ENCODE results near the gene FLOT2. TPM values are rescaled to one million over a fixed set of nuclear protein-coding genes. Genes with fewer than 3 reads are reported as not detected.
"Not testable (repeated sequence)": the region's sequence is repeated elsewhere in the genome, so short reads cannot be mapped to it uniquely, and the experiment has no call there.

FLOT2 gene
- total RNA-seq, 1 donor from 2014 or later: 118 TPM

- ATAC-seq: no peak
- intact Hi-C loops (cut with DNase I): no loop called here
- no peak for DNase-seq (ENCODE audit: missing footprints)
These were observed 22.7 kb upstream of the FLOT2 start for GRCh38 chr17:28920201-28920600.

GRCh38 chr17:28918295-28918694, 20.8 kb upstream of the FLOT2 start:
- DNase-seq (ENCODE audit: missing footprints): no peak
- intact Hi-C loops (cut with DNase I): no loop called here
- ATAC-seq: no peak

GRCh38 chr17:28917465-28917864, 19.9 kb upstream of the FLOT2 start:
- DNase-seq (ENCODE audit: missing footprints) (no peak), ATAC-seq (peak; percentile 24)

GRCh38 chr17:28917029-28917428, 19.5 kb upstream of the FLOT2 start:
- no peak for DNase-seq (ENCODE audit: missing footprints)
- intact Hi-C loops (cut with DNase I): no loop called here
- ATAC-seq: no peak

More at GRCh38 chr17:28917465-28917864, 19.9 kb upstream of the FLOT2 start:
- intact Hi-C loops (cut with DNase I): no loop called here

GRCh38 chr17:28916302-28916934, 18.9 kb upstream of the FLOT2 start:
- DNase-seq (ENCODE audit: missing footprints) (no peak), ATAC-seq (peak; percentile 70)
- intact Hi-C loops (cut with DNase I): no loop called here

- no peak for DNase-seq (ENCODE audit: missing footprints)
- intact Hi-C loops (cut with DNase I): loop anchor here (1.0 kb wide), 1 partner anchor 194 kb away; the partner anchor contains the start of gene RPL23A
- ATAC-seq: no peak
These were observed 15.4 kb upstream of the FLOT2 start for GRCh38 chr17:28912938-28913333.

- DNase-seq (ENCODE audit: missing footprints) (no peak), ATAC-seq (no peak)
- intact Hi-C loops (cut with DNase I): no loop called here
These were observed 14.9 kb upstream of the FLOT2 start for GRCh38 chr17:28912281-28912937.

- intact Hi-C loops (cut with DNase I): no loop called here
- ATAC-seq: no peak
- DNase-seq (ENCODE audit: missing footprints): no peak
These were observed 14.0 kb upstream of the FLOT2 start for GRCh38 chr17:28911411-28912045.

GRCh38 chr17:28910534-28910933, 13.0 kb upstream of the FLOT2 start:
- DNase-seq (ENCODE audit: missing footprints): no peak
- ATAC-seq: no peak
- intact Hi-C loops (cut with DNase I): no loop called here

- DNase-seq (ENCODE audit: missing footprints) (no peak), ATAC-seq (peak; percentile 51)
- intact Hi-C loops (cut with DNase I): no loop called here
These were observed 11.2 kb upstream of the FLOT2 start for GRCh38 chr17:28908640-28909167.

GRCh38 chr17:28907709-28908475, 10.4 kb upstream of the FLOT2 start:
- intact Hi-C loops (cut with DNase I): no loop called here
- DNase-seq (ENCODE audit: missing footprints): no peak
- ATAC-seq: peak; percentile 17

GRCh38 chr17:28906706-28907438, 9.3 kb upstream of the FLOT2 start:
- ATAC-seq (no peak), DNase-seq (ENCODE audit: missing footprints) (no peak)
- intact Hi-C loops (cut with DNase I): no loop called here

- DNase-seq (ENCODE audit: missing footprints) (no peak), ATAC-seq (no peak)
- intact Hi-C loops (cut with DNase I): no loop called here
These were observed 8.7 kb upstream of the FLOT2 start for GRCh38 chr17:28906276-28906675.

GRCh38 chr17:28904800-28905199, 7.3 kb upstream of the FLOT2 start:
- no peak for ATAC-seq
- intact Hi-C loops (cut with DNase I): loop anchor here (5.0 kb wide), 1 partner anchor 177 kb away; the partner anchor contains the start of genes NEK8 and TLCD1
- DNase-seq (ENCODE audit: missing footprints): no peak

- not testable (repeated sequence) for DNase-seq (ENCODE audit: missing footprints); ATAC-seq
- intact Hi-C loops (cut with DNase I): loop anchor here (5.0 kb wide), 1 partner anchor 176 kb away; the partner anchor contains the start of genes NEK8 and TLCD1
These were observed 6.0 kb upstream of the FLOT2 start for GRCh38 chr17:28903546-28903841.

- ATAC-seq (peak; percentile 90), DNase-seq (ENCODE audit: missing footprints) (peak; percentile 96)
- intact Hi-C loops (cut with DNase I): loop anchor here (5.0 kb wide), 1 partner anchor 176 kb away; the partner anchor contains the start of genes NEK8 and TLCD1
These were observed 5.4 kb upstream of the FLOT2 start, which contains the start of gene DHRS13 for GRCh38 chr17:28902819-28903545. DHRS13 (minus strand) TSS chr17:28903079; CDS start chr17:28902944, 135 bp downstream.

Measured in Right ventricle myocardium inferior (tissue), 1 donor.